HG03520 (cell line): ENCODE measurements around the gene MAST4.

ENCODE experiments used
- ATAC-seq: cut with Tn5 transposase; IDR thresholded peaks from one replicate; pipeline ENCODE4 v1.9.1; 2021; ENCODE audit warnings: mild to moderate bottlenecking, moderate library complexity; ENCODE audit not compliant: unreplicated experiment

MAST4 gene

GRCh38 chr5:66644111-66644510 is 47.9 kb downstream of the MAST4 start:
- ATAC-seq: no peak

GRCh38 chr5:66645039-66645438 is 48.8 kb downstream of the MAST4 start:
- ATAC-seq: no peak

DNA sequence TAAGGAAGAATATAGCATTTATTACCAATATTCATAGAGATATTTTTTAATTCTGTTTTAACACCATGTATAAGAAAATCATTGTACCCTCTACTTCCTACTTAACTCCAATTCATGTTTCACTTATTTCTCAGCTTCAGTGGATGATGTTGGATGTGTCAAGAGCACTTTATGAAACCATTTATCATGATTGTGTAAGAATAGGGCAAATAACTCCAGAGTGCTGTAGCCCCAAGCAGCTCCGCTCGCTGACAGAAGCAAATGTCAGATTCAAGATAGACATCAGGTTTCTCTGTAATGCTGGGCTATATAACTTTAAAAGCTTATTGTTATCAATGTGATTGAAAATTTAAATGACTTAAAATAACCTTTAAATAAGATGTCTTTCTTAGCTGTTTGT is 50.4 kb downstream of the MAST4 start:
- ATAC-seq: no peak

- no peak for ATAC-seq
Observed at GRCh38 chr5:66647146-66647856, 51.1 kb downstream of the MAST4 start.

- ATAC-seq: no peak
Observed at GRCh38 chr5:66652818-66653217, 56.6 kb downstream of the MAST4 start.

DNA sequence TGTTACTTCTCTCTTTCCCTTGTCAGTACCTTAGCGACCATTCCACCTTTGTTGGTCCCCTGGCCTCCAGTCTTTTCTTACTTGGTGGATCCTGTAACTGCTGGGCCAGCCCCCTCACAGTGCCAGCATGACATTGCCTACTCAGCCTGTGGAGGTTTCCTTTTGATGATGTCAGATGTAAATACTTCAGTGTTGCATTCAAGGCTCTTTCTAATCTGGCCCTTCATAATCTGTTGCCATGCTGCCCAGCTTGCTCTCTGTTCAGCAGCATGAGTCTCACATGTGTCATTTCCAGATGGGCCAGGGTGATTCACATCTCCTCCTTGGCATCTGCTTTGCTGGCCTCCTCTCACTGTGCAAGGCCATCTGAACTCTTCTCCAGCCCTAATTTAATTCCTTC is 57.1 kb downstream of the MAST4 start:
- no peak for ATAC-seq

- ATAC-seq: no peak
Observed at GRCh38 chr5:66655395-66656324, 59.5 kb downstream of the MAST4 start.

GRCh38 chr5:66658516-66658915 is 62.3 kb downstream of the MAST4 start:
- ATAC-seq: no peak

DNA sequence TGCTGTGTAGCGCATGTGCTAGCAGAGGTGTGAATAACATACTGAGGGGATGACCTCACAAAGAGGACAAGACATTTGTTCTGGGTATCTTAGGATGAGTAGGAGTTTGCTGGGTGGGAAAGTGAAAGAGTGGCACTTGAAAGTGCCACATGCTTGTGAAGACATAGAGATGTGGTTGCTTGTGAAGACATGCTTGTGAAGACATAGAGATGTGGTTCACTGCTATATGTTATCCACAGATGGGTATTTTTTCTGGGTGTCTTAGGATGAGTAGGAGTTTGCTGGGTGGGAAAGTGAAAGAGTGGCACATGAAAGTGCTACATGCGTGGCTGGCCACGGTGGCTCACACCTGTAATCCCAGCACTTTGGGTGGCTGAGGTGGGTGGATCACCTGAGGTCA is 63.6 kb downstream of the MAST4 start:
- ATAC-seq: no peak

DNA sequence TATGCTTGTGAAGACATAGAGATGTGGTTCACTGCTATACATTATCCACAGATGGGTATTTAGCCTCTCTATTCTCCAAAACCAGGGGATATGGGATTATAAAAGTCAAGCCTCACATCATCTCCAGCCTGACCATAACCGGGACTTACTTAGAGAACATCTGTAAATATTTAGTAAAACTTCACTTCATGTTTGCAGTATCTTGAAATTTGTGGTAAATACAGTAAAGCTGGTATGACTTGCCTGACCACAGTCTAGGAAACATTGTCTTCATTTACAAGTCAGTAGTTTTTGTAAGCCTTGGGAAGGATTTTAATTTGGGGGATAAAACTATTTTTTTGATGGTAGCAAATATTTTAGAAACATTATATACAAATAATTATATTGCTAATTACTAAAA is 64.2 kb downstream of the MAST4 start:
- no peak for ATAC-seq

GRCh38 chr5:66661149-66661548 is 65.0 kb downstream of the MAST4 start:
- ATAC-seq: no peak

DNA sequence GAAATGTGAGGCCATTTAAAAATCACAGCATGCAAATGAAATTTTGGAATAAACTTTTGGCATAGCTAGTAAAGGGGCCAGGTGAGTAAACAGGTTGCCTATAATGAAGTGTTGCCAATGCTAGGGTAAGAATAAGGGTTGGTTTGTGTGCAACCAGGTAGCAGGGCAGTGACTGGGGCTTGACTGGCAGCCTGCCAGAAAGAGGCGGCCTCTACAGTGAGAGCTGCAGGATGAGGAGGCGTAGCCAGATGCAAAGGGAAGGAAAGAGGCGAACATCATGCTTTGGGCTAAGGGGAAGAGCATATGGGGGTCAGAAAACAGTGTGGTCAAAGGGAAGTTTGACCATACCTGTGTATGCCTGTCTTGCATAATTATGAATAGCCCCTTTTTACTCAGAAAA is 70.6 kb downstream of the MAST4 start:
- no peak for ATAC-seq

- ATAC-seq: no peak
Observed at GRCh38 chr5:66669086-66669861, 73.1 kb downstream of the MAST4 start.

DNA sequence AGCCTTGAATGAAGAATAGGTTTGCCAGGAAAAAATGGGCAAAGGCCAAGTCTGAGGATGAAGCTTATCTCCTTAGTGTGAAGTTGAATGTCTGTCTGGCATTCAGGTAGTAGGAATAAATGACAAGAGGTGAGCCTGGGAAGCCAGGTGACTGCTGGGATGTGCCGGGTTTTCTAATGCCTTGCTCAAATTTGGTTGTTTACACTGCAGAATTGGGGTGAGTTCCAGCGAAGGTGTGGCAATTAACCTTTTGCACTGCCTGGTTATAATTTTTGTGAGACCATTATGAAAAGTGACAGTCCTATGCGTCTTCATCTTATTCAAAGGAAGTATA is 73.6 kb downstream of the MAST4 start:
- ATAC-seq: no peak

GRCh38 chr5:66671305-66671704 is 75.1 kb downstream of the MAST4 start:
- ATAC-seq: no peak

- no peak for ATAC-seq
Observed at GRCh38 chr5:66674802-66675201, 78.6 kb downstream of the MAST4 start.

- no peak for ATAC-seq
Observed at GRCh38 chr5:66675406-66675805, 79.2 kb downstream of the MAST4 start.

- ATAC-seq: no peak
Observed at GRCh38 chr5:66680221-66680620, 84.0 kb downstream of the MAST4 start.

GRCh38 chr5:66680804-66681203 is 84.6 kb downstream of the MAST4 start:
- ATAC-seq: no peak

DNA sequence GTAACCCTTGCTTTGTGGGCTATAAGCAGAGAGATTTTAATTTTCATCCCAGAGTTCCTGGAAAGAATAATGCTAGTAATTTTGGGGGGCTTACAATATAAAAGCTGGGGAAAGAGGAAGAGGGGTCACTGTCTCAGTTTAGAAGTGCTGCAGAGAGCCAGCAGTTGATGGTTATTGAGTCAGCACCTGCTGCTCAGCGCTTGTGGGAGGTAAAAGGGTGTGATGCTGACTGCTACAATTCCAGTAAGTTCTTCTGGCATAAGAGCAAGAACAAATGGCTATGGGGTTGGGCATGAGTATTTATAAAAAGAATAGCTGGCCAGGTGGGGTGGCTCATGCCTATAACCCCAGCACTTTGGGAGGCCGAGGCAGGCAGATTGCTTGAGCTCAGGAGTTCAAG is 88.5 kb downstream of the MAST4 start:
- ATAC-seq: no peak

GRCh38 chr5:66689522-66690220 is 93.5 kb downstream of the MAST4 start:
- no peak for ATAC-seq
